GM06990 (cell line): Measurements from ENCODE around the gene CNIH2.
"Not testable (repeated sequence)": the region's sequence is repeated elsewhere in the genome, so short reads cannot be mapped to it uniquely, and the experiment has no call there.

Experiments
- DNase-seq: peaks from one replicate; pipeline ENCODE4 v3.0.0-alpha.2; 2011; ENCODE audit not compliant: insufficient read length; ENCODE audit errors: extremely low read depth
- H3K27me3 ChIP-seq: replicated peaks from 2 replicates; pipeline ENCODE4 v1.6.0; 2011; ENCODE audit warnings: low read length; ENCODE audit not compliant: control insufficient read depth, insufficient read depth
- H3K36me3 ChIP-seq: 2 replicates; pipeline ENCODE4 v1.5.1; 2011; ENCODE audit warnings: low read length; ENCODE audit not compliant: control insufficient read depth, insufficient read depth
- H3K4me3 ChIP-seq: replicated peaks from 2 replicates; pipeline ENCODE4 v1.5.1; 2011; ENCODE audit warnings: low read depth, mild to moderate bottlenecking, control low read depth, low read length
- CTCF ChIP-seq: IDR thresholded peaks from 2 replicates; pipeline ENCODE4 v1.5.1; 2011; ENCODE audit warnings: low read length, control low read depth, mild to moderate bottlenecking, inconsistent platforms; ENCODE audit not compliant: insufficient read depth, poor library complexity, severe bottlenecking

The CNIH2 gene

GRCh38 chr11:66310324-66310723, 32.3 kb downstream of the CNIH2 start:
- no peak for DNase-seq

GRCh38 chr11:66310803-66311440, 32.9 kb downstream of the CNIH2 start:
- H3K36me3 ChIP-seq, H3K4me3 ChIP-seq, H3K27me3 ChIP-seq, DNase-seq: not testable (repeated sequence)

More at GRCh38 chr11:66310324-66310723, 32.3 kb downstream of the CNIH2 start:
- TF ChIP-seq CTCF: no peak
- H3K36me3 ChIP-seq: no peaks in the 10 kb centered on the region
- no peak overlapping the region for H3K4me3 ChIP-seq
- H3K27me3 ChIP-seq: no peaks in the 10 kb centered on the region

- Histone ChIP-seq H3K36me3 (no peaks in the 10 kb centered on the region), H3K27me3 (no peaks in the 10 kb centered on the region; the same call in 1 of the 2 replicates), H3K4me3 (peak overlapping the region; percentile 67)
- no peak for TF ChIP-seq CTCF
- no peak for DNase-seq
Observed at GRCh38 chr11:66311470-66311964, 33.5 kb downstream of the CNIH2 start.

GRCh38 chr11:66311965-66312548, 34.1 kb downstream of the CNIH2 start:
- TF ChIP-seq CTCF: peak; percentile 95
- Histone ChIP-seq H3K27me3 (no peaks in the 10 kb centered on the region; the same call in 1 of the 2 replicates), H3K36me3 (no peaks in the 10 kb centered on the region), H3K4me3 (peak overlapping the region; percentile 67)
- DNase-seq: peak; percentile 94

GRCh38 chr11:66312549-66313320, 34.8 kb downstream of the CNIH2 start:
- no peaks in the 10 kb centered on the region; the same call in 1 of the 2 replicates for H3K27me3 ChIP-seq
- peak; percentile 92 for DNase-seq
- TF ChIP-seq CTCF: no peak
- H3K36me3 ChIP-seq: no peaks in the 10 kb centered on the region
- H3K4me3 ChIP-seq: peak overlapping the region; percentile 67
